ENCODE measurements around the gene GARS1. TPM values are rescaled to one million over a fixed set of nuclear protein-coding genes. Genes with fewer than 3 reads are reported as not detected.

Gene GARS1
- total RNA-seq, 1 donor from 2014 or later = 154 TPM

DNA sequence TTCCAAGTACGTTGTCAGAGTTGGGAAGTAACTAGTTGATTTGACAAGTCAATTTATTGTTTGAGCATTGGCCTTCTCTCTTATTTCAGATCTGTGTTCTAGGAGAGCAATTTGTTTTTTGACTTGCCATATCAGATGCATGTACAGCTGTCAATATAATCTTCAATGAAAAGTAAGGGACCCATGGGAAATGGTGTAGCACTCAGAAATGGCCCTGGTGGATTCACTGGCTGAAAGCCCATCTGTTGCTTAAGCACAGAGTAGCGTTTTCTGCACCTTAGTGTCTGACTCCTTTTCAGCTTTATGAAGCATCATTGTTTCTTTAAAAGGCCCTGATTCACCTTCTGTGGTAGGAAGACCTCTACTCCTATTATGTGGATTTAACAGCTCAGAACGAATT lies 10.2 kb downstream of the GARS1 start:
- DNase-seq (ENCODE audit: low read depth) = no peak
- H3K4me3 ChIP-seq (ENCODE audit: low read depth, low read length) = no peak overlapping the region
- TF ChIP-seq, protein P1, sequence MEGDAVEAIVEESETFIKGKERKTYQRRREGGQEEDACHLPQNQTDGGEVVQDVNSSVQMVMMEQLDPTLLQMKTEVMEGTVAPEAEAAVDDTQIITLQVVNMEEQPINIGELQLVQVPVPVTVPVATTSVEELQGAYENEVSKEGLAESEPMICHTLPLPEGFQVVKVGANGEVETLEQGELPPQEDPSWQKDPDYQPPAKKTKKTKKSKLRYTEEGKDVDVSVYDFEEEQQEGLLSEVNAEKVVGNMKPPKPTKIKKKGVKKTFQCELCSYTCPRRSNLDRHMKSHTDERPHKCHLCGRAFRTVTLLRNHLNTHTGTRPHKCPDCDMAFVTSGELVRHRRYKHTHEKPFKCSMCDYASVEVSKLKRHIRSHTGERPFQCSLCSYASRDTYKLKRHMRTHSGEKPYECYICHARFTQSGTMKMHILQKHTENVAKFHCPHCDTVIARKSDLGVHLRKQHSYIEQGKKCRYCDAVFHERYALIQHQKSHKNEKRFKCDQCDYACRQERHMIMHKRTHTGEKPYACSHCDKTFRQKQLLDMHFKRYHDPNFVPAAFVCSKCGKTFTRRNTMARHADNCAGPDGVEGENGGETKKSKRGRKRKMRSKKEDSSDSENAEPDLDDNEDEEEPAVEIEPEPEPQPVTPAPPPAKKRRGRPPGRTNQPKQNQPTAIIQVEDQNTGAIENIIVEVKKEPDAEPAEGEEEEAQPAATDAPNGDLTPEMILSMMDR (conservative IDR thresholded peaks at IDR 0.05; ENCODE audit: low read depth, low read length) = no peak

DNA sequence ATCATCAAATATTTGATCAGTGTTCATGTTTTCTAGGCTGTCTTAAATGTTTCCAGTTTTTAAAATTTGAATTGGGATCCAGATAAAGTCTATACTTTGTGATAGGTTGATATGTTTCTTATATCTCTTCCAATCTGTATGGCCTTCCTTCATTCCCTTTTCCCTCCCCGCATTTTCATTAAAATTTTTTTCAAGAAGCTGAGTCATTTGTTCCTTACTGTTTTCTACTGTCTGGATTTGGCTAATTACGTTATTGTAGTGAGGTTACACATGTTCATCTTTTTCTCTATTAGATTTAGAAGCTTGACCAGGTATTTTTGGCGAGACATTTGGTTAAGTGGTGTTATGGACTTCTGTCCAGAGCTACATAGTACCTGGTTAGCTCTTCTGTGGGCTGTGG lies 11.2 kb downstream of the GARS1 start:
- TF ChIP-seq, protein P1 (conservative IDR thresholded peaks at IDR 0.05; ENCODE audit: low read depth, low read length) = no peak
- no peak overlapping the region for H3K4me3 ChIP-seq (ENCODE audit: low read depth, low read length)
- no peak for DNase-seq (ENCODE audit: low read depth)

DNA sequence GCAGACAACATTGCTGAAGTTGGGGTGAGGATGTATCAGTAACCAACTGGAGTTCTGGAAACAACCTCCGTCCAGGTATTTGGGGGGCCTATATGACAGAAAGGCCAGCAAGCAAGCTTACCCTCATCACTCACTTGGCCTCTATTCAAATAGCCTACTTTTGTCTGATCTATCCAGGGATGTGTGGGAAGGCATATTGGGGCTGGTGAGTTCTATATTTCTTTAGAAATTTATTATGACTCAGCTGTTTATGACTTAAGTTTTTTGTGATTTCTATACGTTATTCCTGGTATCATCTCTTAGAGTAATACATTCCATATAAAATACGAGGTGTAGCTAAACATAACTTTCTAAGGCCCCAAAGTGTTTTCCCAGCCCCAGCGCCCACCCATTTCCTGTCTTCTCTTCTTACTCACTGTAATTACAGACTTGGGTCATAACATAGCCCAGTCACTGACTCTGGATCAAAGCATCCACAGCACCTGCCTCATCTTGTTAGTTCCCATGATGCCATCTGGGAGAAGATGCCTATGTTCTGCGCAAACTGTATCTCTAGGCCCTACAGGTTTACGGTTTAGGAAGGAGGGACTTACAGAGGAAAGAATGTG lies 18.1 kb downstream of the GARS1 start:
- TF ChIP-seq, protein P1 (conservative IDR thresholded peaks at IDR 0.05; ENCODE audit: low read depth, low read length) = no peak
- no peak for DNase-seq (ENCODE audit: low read depth)

DNA sequence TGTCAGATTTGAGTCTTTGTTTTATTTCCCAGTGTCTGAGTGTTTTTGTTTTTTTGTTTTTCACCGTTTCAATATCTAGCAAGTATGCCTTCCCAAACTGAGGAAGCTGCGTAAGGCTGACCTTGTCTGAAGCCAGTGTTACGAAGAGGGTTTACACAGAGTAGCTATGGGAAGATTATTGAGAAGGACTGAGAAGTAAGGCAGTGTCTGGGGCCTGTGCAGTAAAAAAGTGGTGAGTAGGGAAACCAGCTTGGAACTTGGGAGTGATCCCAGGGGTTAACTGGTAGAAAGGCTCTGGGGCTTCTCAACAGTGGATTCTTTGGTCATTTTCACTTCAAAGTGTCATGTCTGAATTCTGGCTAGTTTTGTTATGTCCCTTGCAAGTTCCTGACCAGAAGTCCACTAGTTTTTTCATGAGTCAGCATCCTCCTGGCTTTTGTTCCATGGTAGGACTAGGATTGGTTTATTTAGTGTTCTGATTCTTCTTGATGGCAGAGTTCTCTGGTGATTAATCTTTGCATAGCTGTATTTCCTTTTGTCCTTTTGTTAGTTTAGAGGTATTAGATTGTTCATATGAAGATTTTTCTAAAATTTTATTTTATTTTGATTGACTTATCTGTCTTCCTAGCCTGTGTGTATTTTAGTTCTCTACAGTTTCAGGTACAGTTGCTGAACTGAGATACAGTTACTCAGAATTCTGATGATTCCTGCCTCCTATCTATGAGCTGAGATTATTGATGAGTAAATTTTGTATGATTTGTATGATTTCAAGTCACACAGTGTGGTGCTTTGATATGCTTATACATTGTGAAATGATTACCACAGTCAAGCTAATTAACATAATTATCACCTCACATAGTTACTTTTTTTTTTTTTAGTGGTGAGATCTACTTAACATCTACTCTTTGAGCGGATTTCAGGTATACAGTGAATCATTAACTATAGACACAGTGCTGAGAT lies 19.0 kb downstream of the GARS1 start:
- DNase-seq (ENCODE audit: low read depth) = no peak

More for the DNA sequence above, 18.1 kb downstream of the GARS1 start:
- no peak overlapping the region for H3K4me3 ChIP-seq (ENCODE audit: low read depth, low read length)

DNA sequence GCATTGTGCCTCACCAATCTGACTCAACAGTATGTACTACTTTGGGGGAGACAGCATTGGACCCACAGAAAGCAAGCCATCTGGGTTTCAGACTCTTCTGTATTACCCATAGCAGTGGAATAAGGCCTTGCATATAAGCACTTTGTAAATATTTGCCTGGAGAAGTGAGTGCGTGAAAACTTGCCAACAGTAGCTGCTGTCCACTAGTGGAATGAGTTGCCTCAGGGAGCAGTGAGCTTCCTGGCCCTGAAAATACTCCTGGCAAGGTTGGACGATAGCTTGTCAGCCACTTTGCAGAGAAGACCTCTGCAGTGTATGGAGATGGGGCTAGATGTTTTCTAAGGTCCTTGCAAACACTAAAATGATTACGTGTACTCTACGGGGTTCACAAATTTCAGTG lies 21.6 kb downstream of the GARS1 start:
- TF ChIP-seq, protein P1 (conservative IDR thresholded peaks at IDR 0.05; ENCODE audit: low read depth, low read length) = no peak
- DNase-seq (ENCODE audit: low read depth) = no peak
- no peak overlapping the region for H3K4me3 ChIP-seq (ENCODE audit: low read depth, low read length)

More for the DNA sequence above, 19.0 kb downstream of the GARS1 start:
- H3K4me3 ChIP-seq (ENCODE audit: low read depth, low read length) = no peak overlapping the region
- TF ChIP-seq, protein P1 (conservative IDR thresholded peaks at IDR 0.05; ENCODE audit: low read depth, low read length) = no peak

DNA sequence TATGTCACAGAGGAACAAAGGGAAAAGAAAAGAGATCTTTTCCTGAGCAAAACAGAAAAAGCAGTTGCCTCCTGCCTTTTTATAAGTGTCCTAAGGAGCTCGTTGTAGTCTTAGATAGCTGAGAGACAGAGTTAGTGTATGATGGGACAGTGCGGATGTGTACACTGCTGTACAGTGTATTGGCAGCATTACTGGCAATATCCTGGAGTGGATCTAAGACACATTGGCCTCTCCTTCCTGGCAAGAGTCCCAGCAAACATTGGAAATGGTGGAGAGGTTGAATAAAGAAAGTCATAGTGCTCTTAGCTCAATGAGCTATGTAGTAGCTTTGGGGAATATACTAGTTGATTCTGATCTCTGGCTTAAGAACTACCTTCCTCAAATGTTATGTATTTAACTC lies 22.7 kb downstream of the GARS1 start:
- DNase-seq (ENCODE audit: low read depth) = no peak
- H3K4me3 ChIP-seq (ENCODE audit: low read depth, low read length) = no peak overlapping the region
- TF ChIP-seq, protein P1 (conservative IDR thresholded peaks at IDR 0.05; ENCODE audit: low read depth, low read length) = no peak
